HCT116 (cell line): ENCODE measurements around the gene ZBTB42. TPM values are rescaled to one million over a fixed set of nuclear protein-coding genes. Genes with fewer than 3 reads are reported as not detected.

Source experiments
- ATAC-seq: fragments of 200-7000 bp; cut with Tn5 transposase; 2 replicates; pipeline ENCODE4 v1.9.1; 2020; ENCODE audit warnings: mild to moderate bottlenecking, moderate library complexity
- BruUV-seq: library from RNA; stranded (reverse); fragments of 400-500 nt; replicated peaks from 2 replicates; lab custom pipeline; 2021; lab: Mats Ljungman, UMichigan
- CTCF ChIA-PET: fragments of 300-600 bp; sonication (Branson Sonifier 250); formaldehyde crosslinking; loops from one replicate; lab custom pipeline; 2021; ENCODE audit warnings: antibody characterized with exemption; lab: Charles Lee
- POLR2A ChIA-PET: fragments of 300-600, 350-600 bp; sonication (Branson Sonifier 250); formaldehyde crosslinking; loops from one replicate; lab custom pipeline; 2021; ENCODE audit warnings: antibody characterized with exemption; lab: Charles Lee
- RAD21 ChIA-PET, 2 experiments: fragments of 300-600 bp; sonication (Branson Sonifier 250); formaldehyde crosslinking; loops; one replicate each; lab custom pipeline; 2023; ENCODE audit warnings: low total read pairs in 2 of 2; ENCODE audit not compliant: uncharacterized antibody in 2 of 2, unreplicated experiment in 2 of 2, low non-redundant PET in 1 of 2; lab: Charles Lee
- DNase-seq: peaks from one replicate; pipeline ENCODE4 v3.0.0-alpha.2; 2010; ENCODE audit warnings: low read depth, low spot score
- H2AFZ ChIP-seq: fragments of 200-600 bp; shearing (Covaris generic), sonication (generic); 2 replicates; pipeline ENCODE4 v1.6.1; 2017; ENCODE audit warnings: low read depth, mixed run types, mixed read lengths, antibody characterized with exemption, low read length; ENCODE audit not compliant: poor library complexity, severe bottlenecking
- H3K27ac ChIP-seq: 2 replicates; pipeline ENCODE4 v1.5.1; 2012; ENCODE audit warnings: low read depth, low read length
- H3K27me3 ChIP-seq: fragments of 200-600 bp; sonication (generic); 2 replicates; pipeline ENCODE4 v1.6.1; 2016; ENCODE audit warnings: mixed run types, low read length, mixed read lengths; ENCODE audit not compliant: insufficient read depth
- H3K36me3 ChIP-seq, 2 experiments: fragments of 200-500 bp in 1 of 2; fragments of 200-600 bp in 1 of 2; sonication (Bioruptor generic) in 1 of 2; sonication (generic) in 1 of 2; 2 replicates each; pipeline versions ENCODE4 v1.5.1 to v1.6.1; 2014 to 2016; ENCODE audit warnings: low read length in 2 of 2, inconsistent platforms in 1 of 2, mixed read lengths in 1 of 2, mixed run types in 1 of 2; ENCODE audit not compliant: insufficient read depth in 2 of 2, control insufficient read depth in 1 of 2
- H3K4me1 ChIP-seq, 2 experiments: fragments of 200-600 bp in 1 of 2; sonication (generic) in 1 of 2; 2 replicates each; pipeline versions ENCODE4 v1.5.1 to v1.6.1; 2012 to 2017; ENCODE audit warnings: low read length in 2 of 2, inconsistent platforms in 1 of 2, mild to moderate bottlenecking in 1 of 2, mixed read lengths in 1 of 2, mixed run types in 1 of 2, moderate library complexity in 1 of 2; ENCODE audit not compliant: insufficient read depth in 2 of 2, control insufficient read depth in 1 of 2
- H3K4me2 ChIP-seq: fragments of 200-600 bp; sonication (generic); 2 replicates; pipeline ENCODE4 v1.6.1; 2017; ENCODE audit warnings: mixed run types, low read length, mixed read lengths
- H3K4me3 ChIP-seq, 2 experiments: fragments of 200-600 bp in 1 of 2; sonication (generic) in 1 of 2; replicated peaks in 1 of 2; 2 replicates each; pipeline ENCODE4 v1.5.1; 2011 to 2016; ENCODE audit warnings: low read length in 2 of 2, control low read depth in 1 of 2, low read depth in 1 of 2, mild to moderate bottlenecking in 1 of 2, mixed read lengths in 1 of 2, mixed run types in 1 of 2
- H3K79me2 ChIP-seq: fragments of 200-600 bp; sonication (generic); 2 replicates; pipeline ENCODE4 v1.6.1; 2017; ENCODE audit warnings: mild to moderate bottlenecking, mixed run types, low read length, moderate library complexity, mixed read lengths; ENCODE audit not compliant: insufficient read depth
- H3K9ac ChIP-seq: fragments of 200-600 bp; sonication (generic); 2 replicates; pipeline ENCODE4 v1.6.1; 2016; ENCODE audit warnings: low read length, mixed read lengths
- H3K9me2 ChIP-seq: fragments of 200-600 bp; sonication (generic), shearing (Covaris generic); 2 replicates; pipeline ENCODE4 v1.6.1; 2017; ENCODE audit warnings: mixed run types, mild to moderate bottlenecking, moderate library complexity; ENCODE audit not compliant: insufficient read depth
- H3K9me3 ChIP-seq, 2 experiments: fragments of 200-500 bp in 1 of 2; fragments of 200-600 bp in 1 of 2; sonication (Bioruptor generic) in 1 of 2; sonication (generic) in 1 of 2; 2 replicates each; pipeline ENCODE4 v1.6.1; 2014 to 2017; ENCODE audit warnings: low read length in 2 of 2, mixed read lengths in 2 of 2, inconsistent platforms in 1 of 2, low read depth in 1 of 2, mild to moderate bottlenecking in 1 of 2, mixed run types in 1 of 2, moderate library complexity in 1 of 2; ENCODE audit not compliant: control insufficient read depth in 1 of 2, insufficient read depth in 1 of 2
- H4K20me1 ChIP-seq: fragments of 200-600 bp; sonication (generic), shearing (Covaris generic); 2 replicates; pipeline ENCODE4 v1.6.1; 2017; ENCODE audit warnings: mixed run types, mild to moderate bottlenecking, moderate library complexity; ENCODE audit not compliant: insufficient read depth
- CBX3 ChIP-seq: IDR thresholded peaks from 2 replicates; pipeline ENCODE4 v1.6.1; 2012; ENCODE audit warnings: low read depth
- CTCF ChIP-seq, 3 experiments: fragments of 200-600 bp in 1 of 3; sonication (generic) in 1 of 3; IDR thresholded peaks in 2 of 3; conservative IDR thresholded peaks in 1 of 3; 2 replicates each; pipeline ENCODE4 v1.5.1; 2012 to 2017; ENCODE audit warnings: low read depth in 2 of 3, low read length in 2 of 3, antibody characterized with exemption in 1 of 3, borderline replicate concordance in 1 of 3, control low read depth in 1 of 3, mild to moderate bottlenecking in 1 of 3, mixed read lengths in 1 of 3, mixed run types in 1 of 3, moderate library complexity in 1 of 3; ENCODE audit not compliant: insufficient read depth in 1 of 3
- FOSL1 ChIP-seq: IDR thresholded peaks from 2 replicates; pipeline ENCODE4 v1.6.1; 2012; ENCODE audit warnings: low read depth
- POLR2A ChIP-seq: IDR thresholded peaks from 2 replicates; pipeline ENCODE4 v1.7.0; 2011; ENCODE audit warnings: borderline replicate concordance; ENCODE audit not compliant: insufficient read depth, insufficient read length; ENCODE audit errors: extremely low read depth
- POLR2AphosphoS5 ChIP-seq: IDR thresholded peaks from 2 replicates; pipeline ENCODE4 v1.6.1; 2011; ENCODE audit warnings: mild to moderate bottlenecking, low read depth, low read length, moderate library complexity
- RAD21 ChIP-seq: IDR thresholded peaks from 2 replicates; pipeline ENCODE4 v1.6.1; 2012; ENCODE audit warnings: low read depth, mild to moderate bottlenecking
- SRF ChIP-seq: IDR thresholded peaks from 2 replicates; pipeline ENCODE4 v1.6.1; 2012; ENCODE audit warnings: low read depth
- YY1 ChIP-seq: IDR thresholded peaks from 2 replicates; pipeline ENCODE4 v1.6.1; 2011; ENCODE audit warnings: low read length, low read depth, moderate library complexity, mild to moderate bottlenecking; ENCODE audit not compliant: insufficient replicate concordance; ENCODE audit errors: extremely low read depth
- ZFX ChIP-seq: fragments of 450-650 bp; IDR thresholded peaks from 2 replicates; pipeline ENCODE4 v1.6.1; 2017
- intact Hi-C: fragments of 100-400 bp; cut with micrococcal nuclease; formaldehyde crosslinking; loops from 2 replicates; pipeline ENCODE4 v1.10.0; 2022
- total RNA-seq: library from RNA; stranded (reverse); gene quantifications from one replicate; pipeline ENCODE4 v1.2.1, GENCODE V29; 2021; ENCODE audit not compliant: unreplicated experiment

The ZBTB42 gene
- total RNA-seq, 1 experiment from 2014 or later: 4.4 TPM

- no peaks in the 10 kb centered on the region for H3K79me2 ChIP-seq
- CTCF ChIA-PET: interaction anchor here (0.6 to 2.3 kb wide), 8 partner anchors 29 to 493 kb away, joined by 3 to 29 read pairs (median 3); no protein-coding TSS in a partner anchor
- RAD21 ChIA-PET: interaction anchor here (0.6 to 1.3 kb wide), 3 partner anchors 30 to 70 kb away, joined by 3 to 5 read pairs (median 4); no protein-coding TSS in a partner anchor
- intact Hi-C loops: loop anchor here (1.0 to 2.0 kb wide), 2 partner anchors 38 to 58 kb away; partner anchors contain the start of gene CEP170B
- no peaks in the 10 kb centered on the region for H4K20me1 ChIP-seq
- H3K27ac ChIP-seq: peak overlapping the region; percentile 42; the same call in 1 of the 2 replicates
- H3K4me3 ChIP-seq: peak overlapping the region; percentile 45 to 62
- TF ChIP-seq SRF: no peak
- TF ChIP-seq POLR2AphosphoS5: peak; percentile 68
- TF ChIP-seq CTCF (IDR thresholded peaks at IDR 0.05 in 2 of 3, conservative IDR thresholded peaks at IDR 0.05 in 1 of 3; ENCODE audit: borderline replicate concordance in 1 of 3, insufficient read depth in 1 of 3, low read depth in 2 of 3, low read length in 2 of 3): peak; percentile 57 to 73 (median 66)
- TF ChIP-seq RAD21: peak; percentile 79
- no peak for TF ChIP-seq FOSL1
- TF ChIP-seq CBX3: no peak
- TF ChIP-seq POLR2A: no peak
- peak; percentile 53 for TF ChIP-seq YY1
- TF ChIP-seq ZFX: no peak
- TF ChIP-seq, all 23 proteins: peak for 4
- H3K27me3 ChIP-seq: no peaks in the 10 kb centered on the region
- peak overlapping the region; percentile 55 for H3K9ac ChIP-seq
- H2AFZ ChIP-seq: no peak overlapping the region
- POLR2A ChIA-PET: interaction anchor here (1.0 to 1.4 kb wide), 3 partner anchors 9 to 74 kb away, joined by 3 read pairs; partner anchors contain the start of gene SIVA1
- no peaks in the 10 kb centered on the region for H3K9me2 ChIP-seq
- H3K9me3 ChIP-seq: peaks cover 0 to 7% of the 10 kb centered on the region in 2 experiments; a peak in 1 of 4 replicates
- peak overlapping the region; percentile 98 for H3K4me2 ChIP-seq
- no TSS peak for BruUV-seq
- peak; percentile 81 for ATAC-seq
- DNase-seq: peak; percentile 47
- H3K4me1 ChIP-seq: peaks cover 16 to 22% of the 10 kb centered on the region in 2 experiments
- no peaks in the 10 kb centered on the region for H3K36me3 ChIP-seq
These were observed 25.4 kb downstream of the ZBTB42 start for GRCh38 chr14:104826189-104826860.
